ENCODE data around the gene MEIKIN.

The MEIKIN gene, protein sequence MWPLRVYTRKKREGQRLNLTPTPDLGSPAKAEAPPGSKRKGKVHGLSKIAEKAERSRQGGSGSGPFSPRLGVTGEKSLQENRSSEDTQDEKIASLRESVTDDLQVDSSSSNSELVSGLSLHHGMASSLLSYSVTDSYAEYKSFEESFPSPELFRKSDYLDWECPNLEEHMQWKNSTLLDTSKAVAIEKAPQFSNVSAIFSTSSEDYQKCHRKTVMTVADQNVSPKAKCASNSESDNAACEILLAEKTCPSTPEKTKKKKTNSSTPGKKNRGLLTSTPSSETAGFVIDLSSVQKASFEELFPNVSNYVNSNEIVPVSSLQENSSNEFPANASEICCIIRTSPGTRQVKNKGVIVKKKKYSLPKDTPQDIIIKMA

DNA sequence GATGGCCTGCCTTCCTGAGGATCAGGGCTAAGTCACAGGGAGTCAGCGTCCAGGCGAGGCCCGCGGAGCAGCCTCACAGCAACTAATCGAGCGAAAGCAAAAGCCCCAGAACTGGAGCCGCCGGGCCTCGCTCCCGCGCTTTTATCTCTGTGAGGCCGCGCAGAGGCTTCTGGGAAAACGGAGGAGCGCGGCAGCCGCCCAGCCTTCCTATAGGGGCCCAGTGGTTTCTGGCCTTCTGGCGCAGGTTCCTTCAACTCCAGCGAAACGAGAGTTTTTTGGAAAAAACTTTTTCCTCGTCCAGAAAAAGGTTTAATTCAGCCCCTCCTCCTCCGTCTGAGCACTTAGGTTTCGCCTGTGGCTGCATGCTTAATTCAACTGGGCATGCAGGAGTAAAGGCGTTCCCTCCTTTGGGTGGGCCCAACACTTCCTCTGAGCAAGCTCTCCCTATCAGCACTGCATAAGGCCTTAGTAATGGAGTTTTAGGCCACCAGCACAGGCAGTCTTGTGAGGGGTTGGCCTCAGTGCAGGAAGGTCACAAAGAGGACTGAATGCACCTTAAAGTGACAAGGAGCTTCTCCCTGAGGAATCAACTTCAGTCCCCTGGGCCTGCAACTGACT lies at the start of gene MEIKIN:
Gene MEIKIN, minus strand, starts transcription at position 113 of the 618 bp plus-strand sequence. CDS start 158 bp downstream, outside the sequence.
- Mint-ChIP-seq H3K9me3 (no peaks in the 10 kb centered on the region), H3K4me1 (no peaks in the 10 kb centered on the region), H3K27me3 (no peaks in the 10 kb centered on the region), H3K4me3 (no peak within 1 kb of the TSS), H3K27ac (no peak within 1 kb of the TSS)
- no peak for ATAC-seq
- DNase-seq, result no peak

DNA sequence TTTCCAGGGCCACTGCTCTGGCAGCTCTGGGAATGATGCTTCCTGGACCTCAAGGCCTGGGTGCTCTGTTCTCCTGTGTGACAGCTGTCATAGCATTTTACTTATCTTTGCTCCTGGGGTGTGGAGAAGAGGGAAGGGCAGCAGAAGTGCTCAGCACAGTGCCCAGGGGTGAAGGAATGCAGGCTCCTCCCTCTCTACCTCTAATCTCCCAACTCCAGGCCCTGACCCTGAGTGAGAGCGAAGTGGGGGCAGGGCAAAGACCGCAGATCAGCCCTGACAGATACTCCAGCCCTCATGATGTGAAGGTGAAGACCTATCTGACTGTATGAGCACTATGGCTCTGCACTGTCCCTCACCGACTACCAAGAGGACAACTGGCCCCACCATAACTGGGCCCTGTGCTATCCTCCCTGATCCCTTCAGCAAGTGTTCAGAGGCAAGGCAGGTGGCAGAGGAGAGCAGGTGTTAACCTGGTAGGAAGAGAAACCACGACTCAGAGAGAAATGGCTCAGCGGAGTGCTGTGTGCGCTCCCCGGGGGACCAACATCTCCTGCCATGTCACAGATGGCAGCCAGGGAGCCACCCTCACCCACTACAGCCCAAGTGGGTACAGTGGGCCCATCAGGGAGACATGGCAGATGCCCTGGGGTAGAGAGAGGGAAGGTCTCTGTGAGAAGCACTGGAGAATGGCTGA lies 49.2 kb upstream of the MEIKIN start:
- Mint-ChIP-seq H3K9me3 (no peaks in the 10 kb centered on the region), H3K27me3 (no peaks in the 10 kb centered on the region), H3K4me1 (peaks cover 24% of the 10 kb centered on the region), H3K4me3 (no peak overlapping the region), H3K27ac (peak overlapping the region in 1 of 2 donors; percentile 61)
- no peak for ATAC-seq
- DNase-seq, result no peak

GRCh38 chr5:131994090-131994489 lies 48.6 kb upstream of the MEIKIN start:
- Mint-ChIP-seq H3K4me3 (no peak overlapping the region), H3K27ac (no peak overlapping the region), H3K9me3 (no peaks in the 10 kb centered on the region), H3K27me3 (no peaks in the 10 kb centered on the region), H3K4me1 (peaks cover 18% of the 10 kb centered on the region)
- ATAC-seq (no peak), DNase-seq (no peak)

- Mint-ChIP-seq H3K4me3 (no peak overlapping the region), H3K4me1 (peaks cover 14% of the 10 kb centered on the region), H3K27me3 (no peaks in the 10 kb centered on the region), H3K9me3 (no peaks in the 10 kb centered on the region), H3K27ac (no peak overlapping the region)
- no peak for DNase-seq
- ATAC-seq, result no peak
Measured at GRCh38 chr5:131993676-131994075, 48.2 kb upstream of the MEIKIN start.

GRCh38 chr5:131992370-131992769 lies 46.9 kb upstream of the MEIKIN start:
- H3K4me1 Mint-ChIP-seq, result peaks cover 7% of the 10 kb centered on the region
- H3K9me3 Mint-ChIP-seq, result no peaks in the 10 kb centered on the region
- H3K27ac Mint-ChIP-seq, result no peak overlapping the region
- DNase-seq, result no peak
- H3K4me3 Mint-ChIP-seq, result no peak overlapping the region
- no peak for ATAC-seq
- no peaks in the 10 kb centered on the region for H3K27me3 Mint-ChIP-seq

DNA sequence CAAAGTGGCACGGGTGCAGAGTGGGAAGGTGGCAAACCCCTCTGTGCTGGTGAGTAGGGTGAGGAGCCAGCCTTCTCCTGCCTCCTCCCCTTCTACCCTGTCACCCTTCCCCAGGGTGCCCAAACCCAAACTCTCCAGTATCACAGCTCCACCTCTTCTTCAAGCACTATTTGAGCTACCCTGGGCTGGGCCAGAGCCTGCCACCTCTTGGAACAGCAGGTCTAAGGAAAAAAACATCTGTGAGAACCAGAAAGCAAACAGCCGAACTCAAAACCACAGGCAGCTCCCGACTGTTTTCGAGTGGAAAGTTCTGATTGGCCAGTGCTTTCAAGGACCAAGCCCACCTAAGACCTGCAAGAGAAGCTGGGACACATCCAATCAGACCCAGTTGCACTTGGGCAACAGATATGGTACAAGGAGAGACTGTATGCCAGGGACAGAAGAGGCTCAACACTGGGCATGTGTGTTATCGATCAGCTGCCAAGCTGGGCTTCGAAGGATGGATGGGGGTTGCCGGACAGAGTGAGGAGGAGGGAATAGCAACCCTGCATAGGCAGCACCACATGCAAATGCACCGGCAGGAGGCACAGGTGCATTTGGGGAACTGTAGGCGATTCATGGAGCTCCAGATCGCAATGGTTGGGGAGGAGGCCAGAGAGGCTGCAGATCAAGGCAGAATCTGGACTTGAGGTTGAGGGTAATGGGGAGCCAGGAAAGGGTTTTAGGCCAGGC lies 46.3 kb upstream of the MEIKIN start:
- H3K9me3 Mint-ChIP-seq, result no peaks in the 10 kb centered on the region
- no peak overlapping the region for H3K27ac Mint-ChIP-seq
- H3K27me3 Mint-ChIP-seq, result no peaks in the 10 kb centered on the region
- DNase-seq (no peak), ATAC-seq (no peak)
- H3K4me1 Mint-ChIP-seq, result peaks cover 4% of the 10 kb centered on the region
- no peak overlapping the region for H3K4me3 Mint-ChIP-seq

DNA sequence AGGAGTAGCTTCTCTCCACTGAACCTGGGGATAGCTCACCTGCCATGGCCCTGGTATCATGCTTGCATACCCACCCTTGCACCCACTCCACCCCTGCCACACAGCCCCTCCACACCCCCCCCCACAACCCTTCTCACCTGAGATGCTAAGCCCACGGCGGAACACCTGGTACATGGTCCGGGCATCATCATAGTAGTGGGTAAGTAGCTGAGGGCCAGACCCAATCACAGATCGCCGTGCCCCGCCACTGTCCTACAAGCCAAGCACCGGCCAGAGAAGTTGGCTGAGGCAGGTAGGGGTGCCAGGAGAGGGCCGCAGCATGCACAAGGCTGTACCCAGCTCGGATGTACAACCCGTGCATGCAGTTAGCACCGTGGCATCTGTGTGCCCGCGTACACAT lies 45.3 kb upstream of the MEIKIN start:
- Mint-ChIP-seq H3K27me3 (no peaks in the 10 kb centered on the region), H3K9me3 (no peaks in the 10 kb centered on the region)

DNA sequence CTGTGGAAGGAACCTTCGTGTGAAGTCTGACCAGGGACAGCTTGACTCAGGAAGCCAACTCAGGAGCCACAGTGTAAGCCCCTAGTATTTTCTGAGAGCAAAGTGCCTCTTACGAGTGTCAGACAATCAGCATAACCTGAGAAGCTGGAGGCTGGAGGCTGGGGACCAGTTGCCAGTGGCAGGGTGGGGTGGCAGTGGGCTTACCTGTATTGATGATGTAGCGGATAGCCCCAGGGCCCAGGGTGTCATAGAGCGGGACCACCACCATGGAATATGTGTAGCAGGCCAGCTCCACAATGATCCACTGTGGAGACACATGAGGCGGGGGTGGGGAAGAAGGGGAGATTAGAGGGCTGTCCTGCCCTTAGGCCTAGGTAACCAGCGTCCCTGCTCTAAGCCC lies 43.1 kb upstream of the MEIKIN start:
- H3K4me3 Mint-ChIP-seq, result no peak overlapping the region
- H3K27ac Mint-ChIP-seq, result no peak overlapping the region
- H3K9me3 Mint-ChIP-seq, result no peaks in the 10 kb centered on the region
- ATAC-seq (no peak), DNase-seq (no peak)
- peaks cover under 1% of the 10 kb centered on the region for H3K4me1 Mint-ChIP-seq
- H3K27me3 Mint-ChIP-seq, result no peaks in the 10 kb centered on the region

More for the DNA sequence above, 45.3 kb upstream of the MEIKIN start:
- ATAC-seq (no peak), DNase-seq (no peak)
- H3K4me1 Mint-ChIP-seq, result no peaks in the 10 kb centered on the region
- no peak overlapping the region for H3K27ac Mint-ChIP-seq
- no peak overlapping the region for H3K4me3 Mint-ChIP-seq

- DNase-seq (no peak), ATAC-seq (no peak)
- Mint-ChIP-seq H3K9me3 (no peaks in the 10 kb centered on the region), H3K27me3 (no peaks in the 10 kb centered on the region), H3K27ac (no peak overlapping the region), H3K4me1 (peaks cover 6% of the 10 kb centered on the region), H3K4me3 (no peak overlapping the region)
Measured at GRCh38 chr5:131987251-131987650, 41.8 kb upstream of the MEIKIN start.

- no peak overlapping the region for H3K4me3 Mint-ChIP-seq
- no peaks in the 10 kb centered on the region for H3K9me3 Mint-ChIP-seq
- ATAC-seq (no peak), DNase-seq (no peak)
- no peak overlapping the region for H3K27ac Mint-ChIP-seq
- peaks cover 6% of the 10 kb centered on the region for H3K4me1 Mint-ChIP-seq
- H3K27me3 Mint-ChIP-seq, result no peaks in the 10 kb centered on the region
Measured at GRCh38 chr5:131986161-131986912, 40.9 kb upstream of the MEIKIN start.

DNA sequence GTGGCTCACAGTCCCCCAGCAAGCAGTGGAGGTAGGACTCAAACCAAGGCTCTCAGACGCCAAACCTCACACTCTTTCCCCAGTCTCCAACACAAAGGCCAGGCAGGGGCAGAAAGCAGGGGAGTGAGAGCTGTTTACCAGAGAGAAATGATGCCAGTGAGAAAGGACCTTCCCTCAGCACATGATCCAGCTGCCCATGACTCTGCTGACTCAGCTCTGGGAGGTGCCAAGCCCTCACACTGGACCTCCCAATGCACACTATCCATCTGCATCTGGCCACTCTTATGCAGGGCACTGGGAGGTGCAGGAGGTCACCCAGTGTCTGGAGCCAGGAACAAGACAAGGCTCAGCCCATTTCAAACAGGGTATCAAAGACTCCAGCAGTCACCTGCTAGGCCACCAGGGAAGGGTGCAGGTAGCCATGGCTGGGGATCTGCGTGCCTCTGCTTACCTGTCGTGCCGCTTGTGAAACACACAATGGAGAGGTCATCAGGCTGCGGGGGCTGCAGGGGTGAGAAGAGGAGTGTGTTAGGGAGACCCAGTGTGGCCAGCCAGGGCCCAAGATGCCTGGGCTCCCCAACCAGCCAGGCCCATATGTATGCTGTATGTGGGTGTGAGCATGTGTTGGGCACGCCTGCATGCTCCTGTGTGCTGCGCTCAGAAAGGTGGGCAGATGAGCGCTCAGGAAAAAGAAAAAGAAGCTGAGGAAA lies 39.6 kb upstream of the MEIKIN start:
- no peak overlapping the region for H3K4me3 Mint-ChIP-seq
- H3K9me3 Mint-ChIP-seq, result no peaks in the 10 kb centered on the region
- H3K27me3 Mint-ChIP-seq, result no peaks in the 10 kb centered on the region
- no peak for DNase-seq
- peaks cover 6% of the 10 kb centered on the region for H3K4me1 Mint-ChIP-seq
- ATAC-seq, result peak; percentile 5
- H3K27ac Mint-ChIP-seq, result peak overlapping the region in 1 of 2 donors; percentile 29

DNA sequence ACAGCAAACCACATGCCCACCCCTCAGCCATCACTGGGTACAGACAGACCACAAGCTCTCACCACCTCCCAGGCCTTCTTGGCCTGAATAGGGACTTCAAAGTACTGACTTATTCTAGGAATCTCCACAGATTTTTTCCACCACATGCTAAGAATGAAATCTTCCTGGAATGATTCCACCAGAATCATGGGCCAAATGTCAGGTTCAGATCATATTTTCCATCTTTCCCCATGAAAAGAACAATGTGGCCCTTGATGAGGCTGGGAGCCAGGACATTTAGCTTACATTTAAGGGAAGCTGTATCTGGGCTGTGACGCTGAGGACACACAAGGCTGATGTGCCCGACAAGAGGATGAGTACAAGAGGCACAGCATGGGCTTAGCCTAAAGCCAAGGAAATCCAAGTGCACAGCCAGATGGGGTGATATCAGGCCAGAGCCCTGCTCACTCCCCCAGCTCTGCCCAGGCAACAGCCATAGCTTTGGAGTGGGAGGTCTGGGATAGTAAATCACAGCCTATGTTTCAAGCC lies 37.8 kb upstream of the MEIKIN start:
- DNase-seq (no peak), ATAC-seq (no peak)
- Mint-ChIP-seq H3K4me3 (no peak overlapping the region), H3K27ac (no peak overlapping the region), H3K4me1 (peaks cover 6% of the 10 kb centered on the region), H3K27me3 (no peaks in the 10 kb centered on the region), H3K9me3 (no peaks in the 10 kb centered on the region)

- H3K9me3 Mint-ChIP-seq, result no peaks in the 10 kb centered on the region
- no peak overlapping the region for H3K27ac Mint-ChIP-seq
- ATAC-seq (no peak), DNase-seq (no peak)
- no peak overlapping the region for H3K4me3 Mint-ChIP-seq
- peaks cover 21% of the 10 kb centered on the region for H3K4me1 Mint-ChIP-seq
- no peaks in the 10 kb centered on the region for H3K27me3 Mint-ChIP-seq
Measured at GRCh38 chr5:131981516-131981915, 36.1 kb upstream of the MEIKIN start.

DNA sequence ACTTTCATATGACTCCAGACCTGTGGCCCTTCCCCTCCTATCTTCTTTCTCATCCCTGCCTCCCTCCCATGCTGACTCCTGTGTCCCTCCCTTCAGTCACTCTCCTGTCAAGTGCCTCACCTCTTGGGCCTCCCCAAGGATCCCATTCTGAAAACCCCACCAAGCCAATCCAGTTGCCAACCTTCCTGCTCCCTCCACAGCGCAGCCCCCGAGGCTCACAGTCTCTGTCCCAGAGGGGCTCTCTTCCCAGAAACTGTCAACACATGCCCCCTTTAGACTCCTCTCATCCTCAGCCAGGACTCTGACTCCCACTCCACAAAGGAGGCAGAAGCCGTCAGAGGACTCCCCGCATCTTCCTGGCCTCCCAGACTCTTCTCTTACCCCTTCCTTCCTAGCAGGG lies 35.2 kb upstream of the MEIKIN start:
- peak overlapping the region in 1 of 2 donors; percentile 7 for H3K27ac Mint-ChIP-seq
- no peak for ATAC-seq
- H3K4me3 Mint-ChIP-seq, result no peak overlapping the region
- no peaks in the 10 kb centered on the region for H3K9me3 Mint-ChIP-seq
- H3K4me1 Mint-ChIP-seq, result peaks cover 27% of the 10 kb centered on the region
- no peak for DNase-seq
- H3K27me3 Mint-ChIP-seq, result no peaks in the 10 kb centered on the region

Measured in stimulated activated naive CD8-positive, alpha-beta T cell treated with anti-CD3 and anti-CD28 coated beads, Interleukin-15, amount 100 ng/mL, for 72 hours (primary cell).